ENCODE results near the gene INPP4B. TPM values are rescaled to one million over a fixed set of nuclear protein-coding genes. Genes with fewer than 3 reads are reported as not detected.

INPP4B gene
- total and polyA plus RNA-seq, 9 donors, result 1.7 to 14.7 (median 10.7) TPM

GRCh38 chr4:142882159-142882558 is 36.1 kb upstream of the INPP4B start:
- TF ChIP-seq EP300 (IDR thresholded peaks at IDR 0.05) (no peak), POLR2A (IDR thresholded peaks at IDR 0.05) (no peak), CTCF (IDR thresholded peaks at IDR 0.05) (no peak)
- Histone ChIP-seq H3K9me3 (no peaks in the 10 kb centered on the region), H3K36me3 (no peaks in the 10 kb centered on the region), H3K4me1 (ENCODE audit: insufficient read depth) (no peaks in the 10 kb centered on the region), H3K4me3 (no peak overlapping the region), H3K27me3 (no peaks in the 10 kb centered on the region), H3K27ac (no peak overlapping the region)
- intact Hi-C loops (cut with DNase I), result no loop called here
- 85 to 96% (median 90%) methylated on average over 5 of the region's 5 CpGs for WGBS, 3 donors
- no peak for DNase-seq

DNA sequence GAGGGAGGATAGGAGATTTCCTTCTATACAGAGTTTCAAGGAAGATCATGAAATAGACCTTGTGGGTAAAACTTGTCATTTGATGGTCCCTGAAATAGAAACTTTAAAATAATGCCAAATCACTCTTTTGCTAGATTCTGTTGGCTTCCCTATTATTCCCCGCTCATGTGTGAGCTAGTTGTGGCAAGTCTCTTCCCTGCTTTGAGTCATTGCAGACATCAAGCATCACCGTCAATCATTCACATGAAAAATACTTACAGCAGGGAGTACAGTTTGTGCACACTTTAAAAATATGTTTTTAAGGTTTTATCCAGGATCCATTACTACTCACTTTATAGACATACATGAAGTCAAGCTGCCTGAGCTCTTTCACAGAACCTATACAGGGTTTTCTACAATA is 35.2 kb upstream of the INPP4B start:
- intact Hi-C loops (cut with DNase I), result no loop called here
- Histone ChIP-seq H3K9me3 (no peaks in the 10 kb centered on the region), H3K36me3 (no peaks in the 10 kb centered on the region), H3K27ac (no peak overlapping the region), H3K27me3 (no peaks in the 10 kb centered on the region), H3K4me3 (no peak overlapping the region), H3K4me1 (ENCODE audit: insufficient read depth) (no peaks in the 10 kb centered on the region)
- WGBS, 3 donors, result 95 to 96% (median 95%) methylated on average over 2 of the region's 2 CpGs
- no peak for TF ChIP-seq EP300 (IDR thresholded peaks at IDR 0.05)
- no peak for TF ChIP-seq POLR2A (IDR thresholded peaks at IDR 0.05)
- no peak for TF ChIP-seq CTCF (IDR thresholded peaks at IDR 0.05)
- DNase-seq, result no peak

DNA sequence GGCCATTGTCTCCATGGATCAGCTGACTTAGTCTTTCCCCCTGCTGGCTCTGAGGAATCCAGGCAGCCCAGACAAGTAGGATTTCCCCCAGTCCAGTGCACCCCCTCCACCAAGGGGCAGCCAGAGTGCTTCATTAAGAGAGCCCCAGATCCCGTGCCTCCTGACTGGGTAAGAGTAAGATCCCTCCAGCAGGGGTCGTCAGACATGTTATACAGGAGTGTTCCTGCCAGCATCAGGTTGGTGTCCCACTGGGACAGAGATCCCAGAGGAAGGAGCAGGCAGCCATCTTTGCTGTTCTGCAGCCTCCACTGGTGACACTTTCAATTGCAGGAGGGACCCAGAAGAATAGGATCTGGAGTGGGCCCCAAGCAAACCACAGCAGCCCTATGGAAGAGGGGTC is 29.0 kb upstream of the INPP4B start:
- Histone ChIP-seq H3K4me3 (no peak overlapping the region), H3K27ac (no peak overlapping the region), H3K9me3 (no peaks in the 10 kb centered on the region), H3K27me3 (no peaks in the 10 kb centered on the region), H3K4me1 (ENCODE audit: insufficient read depth) (no peaks in the 10 kb centered on the region), H3K36me3 (no peaks in the 10 kb centered on the region)
- no peak for DNase-seq
- WGBS, 3 donors, result 85 to 90% (median 90%) methylated on average over 2 of the region's 2 CpGs
- intact Hi-C loops (cut with DNase I), result no loop called here
- no peak for TF ChIP-seq POLR2A (IDR thresholded peaks at IDR 0.05)
- TF ChIP-seq CTCF (IDR thresholded peaks at IDR 0.05), result no peak
- no peak for TF ChIP-seq EP300 (IDR thresholded peaks at IDR 0.05)

DNA sequence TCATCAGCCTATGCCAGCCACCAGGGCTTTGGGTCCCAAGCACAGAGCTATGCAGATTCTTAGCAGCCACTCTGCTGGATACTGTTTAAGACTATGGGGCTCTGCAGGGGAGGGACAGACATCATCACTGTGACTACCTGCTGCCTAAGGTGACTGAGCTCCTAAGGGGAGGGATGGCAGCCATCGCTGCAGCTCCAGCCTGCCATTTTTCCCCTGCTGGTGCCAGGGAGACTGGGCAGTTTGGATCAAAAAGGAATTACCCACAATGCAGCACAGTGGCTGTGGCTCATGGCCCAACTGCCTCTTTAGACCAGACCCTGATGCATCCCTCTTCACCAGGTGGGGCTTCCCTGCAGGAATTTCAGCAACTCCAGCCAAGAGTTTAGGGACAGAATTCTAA is 28.6 kb upstream of the INPP4B start:
- H3K36me3 ChIP-seq, result no peaks in the 10 kb centered on the region
- intact Hi-C loops (cut with DNase I), result no loop called here
- H3K4me1 ChIP-seq (ENCODE audit: insufficient read depth), result no peaks in the 10 kb centered on the region
- H3K9me3 ChIP-seq, result no peaks in the 10 kb centered on the region
- H3K27me3 ChIP-seq, result no peaks in the 10 kb centered on the region
- TF ChIP-seq CTCF (IDR thresholded peaks at IDR 0.05) (no peak), EP300 (IDR thresholded peaks at IDR 0.05) (no peak)
- H3K27ac ChIP-seq, result no peak overlapping the region
- H3K4me3 ChIP-seq, result no peak overlapping the region
- DNase-seq, result no peak
- WGBS, 3 donors, result 94 to 100% (median 94%) methylated on average over 1 of the region's 1 CpG

DNA sequence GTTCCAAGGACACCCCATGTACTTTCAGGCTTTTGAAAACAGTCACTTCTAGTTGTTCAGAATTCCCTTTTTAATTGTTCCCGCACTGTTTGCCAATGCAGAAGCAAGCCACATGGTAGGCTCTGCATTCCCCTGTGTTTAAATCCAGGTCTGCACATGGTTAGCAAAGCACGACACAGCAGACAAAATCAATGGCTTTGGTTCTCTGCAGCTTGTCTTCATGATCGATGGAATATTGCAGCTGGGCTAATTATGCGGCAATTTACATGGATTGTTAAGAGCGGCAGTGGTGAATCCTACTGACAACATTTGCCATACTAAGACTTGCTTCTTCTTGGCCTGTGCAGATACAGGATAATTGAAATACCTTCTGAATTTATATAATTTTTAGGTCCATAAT is 20.6 kb upstream of the INPP4B start:
- no peaks in the 10 kb centered on the region for H3K27me3 ChIP-seq

More for the DNA sequence above, 20.6 kb upstream of the INPP4B start:
- WGBS, 3 donors, result 79 to 82% (median 81%) methylated on average over 5 of the region's 5 CpGs
- DNase-seq, result no peak
- no peaks in the 10 kb centered on the region for H3K36me3 ChIP-seq
- no peaks in the 10 kb centered on the region for H3K4me1 ChIP-seq (ENCODE audit: insufficient read depth)
- H3K4me3 ChIP-seq, result no peak overlapping the region
- intact Hi-C loops (cut with DNase I), result no loop called here
- TF ChIP-seq POLR2A (IDR thresholded peaks at IDR 0.05), result no peak
- no peak for TF ChIP-seq EP300 (IDR thresholded peaks at IDR 0.05)
- TF ChIP-seq CTCF (IDR thresholded peaks at IDR 0.05), result no peak
- no peaks in the 10 kb centered on the region for H3K9me3 ChIP-seq
- no peak overlapping the region for H3K27ac ChIP-seq

Data from ovary (tissue), 9 donors.